ENCODE results near the gene ATP1A1. TPM values are rescaled to one million over a fixed set of nuclear protein-coding genes. Genes with fewer than 3 reads are reported as not detected.

The ATP1A1 gene
- total RNA-seq, 2 experiments from 2014 or later: 74.4 to 186 TPM

DNA sequence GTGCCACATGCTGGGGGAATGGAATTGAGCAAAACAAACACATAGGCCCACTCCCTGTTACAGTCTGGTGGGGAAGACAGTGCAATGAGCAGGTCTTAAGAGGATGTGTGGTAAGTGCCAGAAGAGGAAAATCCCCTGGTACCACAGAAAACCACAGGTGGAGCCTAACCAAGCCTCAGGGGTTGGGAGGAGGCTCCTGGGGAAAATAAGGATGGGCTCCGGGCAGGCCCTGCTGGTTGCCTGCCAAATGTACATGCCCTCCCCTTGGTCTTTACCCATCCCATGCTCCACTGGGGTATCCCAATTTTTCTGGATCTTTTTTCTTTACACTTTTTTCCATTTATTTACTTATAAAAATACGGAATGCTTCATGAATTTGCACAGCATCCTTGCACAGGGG lies 40.4 kb downstream of the ATP1A1 start:
- H3K4me3 ChIP-seq (ENCODE audit: low read depth, low read length, poor library complexity, severe bottlenecking): no peak overlapping the region
- POLR2A ChIA-PET: no interaction called here
- intact Hi-C loops (cut with micrococcal nuclease; ENCODE audit: unreplicated experiment): no loop called here

DNA sequence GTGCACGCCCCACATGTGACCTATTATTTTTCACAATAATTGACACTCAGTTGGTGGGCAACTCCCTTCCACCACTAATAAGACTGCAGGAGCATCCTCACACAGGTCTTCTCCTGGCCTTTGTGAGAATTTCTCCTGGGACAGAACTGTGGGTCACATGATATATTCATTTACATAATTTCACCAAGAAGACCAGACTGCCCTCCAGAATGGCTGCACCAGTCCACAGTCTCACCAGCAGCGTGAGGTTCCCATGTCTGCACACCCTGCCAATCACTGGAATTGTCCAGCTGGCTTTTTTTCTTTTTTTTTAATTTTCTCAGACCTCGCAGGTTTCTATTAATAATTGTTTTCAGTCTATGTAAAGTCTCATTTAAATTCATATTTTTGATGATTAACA lies 41.3 kb downstream of the ATP1A1 start:
- POLR2A ChIA-PET: interaction anchor here (1.2 kb wide), 1 partner anchor 39 kb away, joined by 5 read pairs; no protein-coding TSS in a partner anchor
- Histone ChIP-seq H3K79me2 (ENCODE audit: insufficient read depth, low read depth, low read length) (peaks cover 9% of the 10 kb centered on the region; the same call in 1 of the 2 replicates), H3K4me3 (ENCODE audit: low read depth, low read length, poor library complexity, severe bottlenecking) (no peak overlapping the region), H3K9me2 (ENCODE audit: insufficient read depth, low read length) (no peaks in the 10 kb centered on the region), H3K4me2 (ENCODE audit: low read length) (no peak overlapping the region), H2AFZ (ENCODE audit: low read length) (no peak overlapping the region), H4K20me1 (ENCODE audit: insufficient read depth, low read length) (no peaks in the 10 kb centered on the region), H3K27ac (ENCODE audit: low read depth, low read length, poor library complexity, severe bottlenecking) (no peak overlapping the region), H3K4me1 (ENCODE audit: insufficient read depth, low read length, poor library complexity, severe bottlenecking) (peaks cover 29% of the 10 kb centered on the region), H3K36me3 (ENCODE audit: insufficient read depth, low read length) (peaks cover under 1% of the 10 kb centered on the region; the same call in 1 of the 2 replicates), H3K9me3 (ENCODE audit: low read length) (no peaks in the 10 kb centered on the region)
- CTCF ChIA-PET (ENCODE audit: unreplicated experiment): no interaction called here
- BruUV-seq (replicated peaks): no TSS peak
- intact Hi-C loops (cut with micrococcal nuclease; ENCODE audit: unreplicated experiment): no loop called here
- no peak for DNase-seq (ENCODE audit: low spot score)
- TF ChIP-seq, protein P1, sequence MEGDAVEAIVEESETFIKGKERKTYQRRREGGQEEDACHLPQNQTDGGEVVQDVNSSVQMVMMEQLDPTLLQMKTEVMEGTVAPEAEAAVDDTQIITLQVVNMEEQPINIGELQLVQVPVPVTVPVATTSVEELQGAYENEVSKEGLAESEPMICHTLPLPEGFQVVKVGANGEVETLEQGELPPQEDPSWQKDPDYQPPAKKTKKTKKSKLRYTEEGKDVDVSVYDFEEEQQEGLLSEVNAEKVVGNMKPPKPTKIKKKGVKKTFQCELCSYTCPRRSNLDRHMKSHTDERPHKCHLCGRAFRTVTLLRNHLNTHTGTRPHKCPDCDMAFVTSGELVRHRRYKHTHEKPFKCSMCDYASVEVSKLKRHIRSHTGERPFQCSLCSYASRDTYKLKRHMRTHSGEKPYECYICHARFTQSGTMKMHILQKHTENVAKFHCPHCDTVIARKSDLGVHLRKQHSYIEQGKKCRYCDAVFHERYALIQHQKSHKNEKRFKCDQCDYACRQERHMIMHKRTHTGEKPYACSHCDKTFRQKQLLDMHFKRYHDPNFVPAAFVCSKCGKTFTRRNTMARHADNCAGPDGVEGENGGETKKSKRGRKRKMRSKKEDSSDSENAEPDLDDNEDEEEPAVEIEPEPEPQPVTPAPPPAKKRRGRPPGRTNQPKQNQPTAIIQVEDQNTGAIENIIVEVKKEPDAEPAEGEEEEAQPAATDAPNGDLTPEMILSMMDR (conservative IDR thresholded peaks at IDR 0.05; ENCODE audit: low read length): no peak
- no peak for TF ChIP-seq EZH2phosphoT487 (IDR thresholded peaks at IDR 0.05; ENCODE audit: borderline replicate concordance, low read depth, low read length)

More for the DNA sequence above, 40.4 kb downstream of the ATP1A1 start:
- Histone ChIP-seq H3K36me3 (ENCODE audit: insufficient read depth, low read length) (peaks cover 9% of the 10 kb centered on the region), H3K79me2 (ENCODE audit: insufficient read depth, low read depth, low read length) (peaks cover 9% of the 10 kb centered on the region; the same call in 1 of the 2 replicates), H3K4me2 (ENCODE audit: low read length) (no peak overlapping the region), H4K20me1 (ENCODE audit: insufficient read depth, low read length) (no peaks in the 10 kb centered on the region), H2AFZ (ENCODE audit: low read length) (no peak overlapping the region), H3K9me3 (ENCODE audit: low read length) (no peaks in the 10 kb centered on the region), H3K27ac (ENCODE audit: low read depth, low read length, poor library complexity, severe bottlenecking) (no peak overlapping the region), H3K4me1 (ENCODE audit: insufficient read depth, low read length, poor library complexity, severe bottlenecking) (peaks cover 22% of the 10 kb centered on the region), H3K9me2 (ENCODE audit: insufficient read depth, low read length) (no peaks in the 10 kb centered on the region)
- CTCF ChIA-PET (ENCODE audit: unreplicated experiment): no interaction called here
- BruUV-seq (replicated peaks): no TSS peak
- TF ChIP-seq, protein P1 (conservative IDR thresholded peaks at IDR 0.05; ENCODE audit: low read length): no peak
- no peak for TF ChIP-seq EZH2phosphoT487 (IDR thresholded peaks at IDR 0.05; ENCODE audit: borderline replicate concordance, low read depth, low read length)
- no peak for DNase-seq (ENCODE audit: low spot score)

DNA sequence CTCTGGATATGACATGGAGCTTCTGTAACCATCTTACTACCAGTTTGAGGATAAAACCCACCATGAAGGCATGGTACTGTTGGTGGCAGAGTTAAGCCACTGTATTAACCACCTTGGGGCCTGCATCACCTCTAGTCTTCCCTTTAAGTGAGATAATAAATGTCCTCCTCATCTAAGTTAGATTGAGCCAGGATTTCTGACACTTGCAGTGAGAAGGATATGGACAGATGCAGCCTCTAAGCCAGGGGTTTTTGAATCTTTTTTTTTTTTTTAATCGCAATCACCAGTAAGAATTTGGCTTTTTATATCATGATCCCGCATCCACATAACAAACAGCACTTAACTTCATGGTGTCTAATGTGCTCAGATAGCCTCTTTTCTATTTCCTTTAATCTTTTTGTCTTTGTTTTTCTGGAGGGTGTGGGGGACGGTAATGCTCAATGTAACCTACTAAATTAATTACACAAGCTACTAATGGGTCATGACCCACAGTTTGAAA lies 42.2 kb downstream of the ATP1A1 start:
- Histone ChIP-seq H2AFZ (ENCODE audit: low read length) (no peak overlapping the region), H3K4me3 (ENCODE audit: low read depth, low read length, poor library complexity, severe bottlenecking) (no peak overlapping the region), H3K36me3 (ENCODE audit: insufficient read depth, low read length) (no peaks in the 10 kb centered on the region), H3K9me3 (ENCODE audit: low read length) (no peaks in the 10 kb centered on the region), H4K20me1 (ENCODE audit: insufficient read depth, low read length) (no peaks in the 10 kb centered on the region), H3K79me2 (ENCODE audit: insufficient read depth, low read depth, low read length) (peaks cover 9% of the 10 kb centered on the region; the same call in 1 of the 2 replicates), H3K4me1 (ENCODE audit: insufficient read depth, low read length, poor library complexity, severe bottlenecking) (peaks cover 30% of the 10 kb centered on the region), H3K9me2 (ENCODE audit: insufficient read depth, low read length) (no peaks in the 10 kb centered on the region), H3K27ac (ENCODE audit: low read depth, low read length, poor library complexity, severe bottlenecking) (no peak overlapping the region), H3K4me2 (ENCODE audit: low read length) (no peak overlapping the region)
- intact Hi-C loops (cut with micrococcal nuclease; ENCODE audit: unreplicated experiment): no loop called here
- TF ChIP-seq EZH2phosphoT487 (IDR thresholded peaks at IDR 0.05; ENCODE audit: borderline replicate concordance, low read depth, low read length): no peak
- TF ChIP-seq, protein P1 (conservative IDR thresholded peaks at IDR 0.05; ENCODE audit: low read length): no peak
- no TSS peak for BruUV-seq (replicated peaks)
- ChIA-PET CTCF (ENCODE audit: unreplicated experiment) (interaction anchor here (0.6 to 0.9 kb wide), 2 partner anchors 39 to 103 kb away, joined by 5 to 8 read pairs; no protein-coding TSS in a partner anchor), POLR2A (interaction anchor here (1.2 kb wide), 1 partner anchor 40 kb away, joined by 5 read pairs; no protein-coding TSS in a partner anchor)
- DNase-seq (ENCODE audit: low spot score): no peak

Data from OCI-LY7 (cell line).